Chondrocyte (in vitro differentiated cells): Measurements from ENCODE around the gene FGD3. TPM values are rescaled to one million over a fixed set of nuclear protein-coding genes. Genes with fewer than 3 reads are reported as not detected.
"Not testable (repeated sequence)": the region's sequence is repeated elsewhere in the genome, so short reads cannot be mapped to it uniquely, and the experiment has no call there.

Experiments used
- DNase-seq: peaks from one replicate; pipeline ENCODE4 v3.0.0; 2021; ENCODE audit warnings: mixed read lengths, low spot score
- H3K27ac Mint-ChIP-seq: one replicate; pipeline ENCODE4 v1.8.0; 2021; ENCODE audit warnings: mild to moderate bottlenecking, moderate library complexity, mixed read lengths; ENCODE audit not compliant: unreplicated experiment
- H3K27me3 Mint-ChIP-seq: 2 replicates; pipeline ENCODE4 v1.8.0; 2021; ENCODE audit warnings: low read depth, mixed read lengths
- H3K36me3 Mint-ChIP-seq: 2 replicates; pipeline ENCODE4 v1.8.0; 2021; ENCODE audit warnings: low read depth, mixed read lengths
- H3K4me1 Mint-ChIP-seq: 2 replicates; pipeline ENCODE4 v1.8.0; 2021; ENCODE audit warnings: low read depth, mild to moderate bottlenecking, mixed read lengths
- H3K4me3 Mint-ChIP-seq: one replicate; pipeline ENCODE4 v1.8.0; 2021; ENCODE audit warnings: mild to moderate bottlenecking, moderate library complexity, mixed read lengths; ENCODE audit not compliant: unreplicated experiment
- H3K9me3 Mint-ChIP-seq: 2 replicates; pipeline ENCODE4 v1.8.0; 2021; ENCODE audit warnings: low read depth, mixed read lengths
- total RNA-seq: library from RNA; stranded (reverse); gene quantifications from 3 replicates; pipeline ENCODE4 v1.2.1, GENCODE V29; 2021
- TF ChIP-seq, protein P1 (sequence below): fragments of 200-600 bp; sonication (generic); IDR thresholded peaks from 2 replicates; pipeline ENCODE4 v1.5.0; 2021; ENCODE audit warnings: antibody characterized with exemption, mild to moderate bottlenecking, moderate library complexity

FGD3 gene
- total RNA-seq, 1 donor from 2014 or later = not detected

DNA sequence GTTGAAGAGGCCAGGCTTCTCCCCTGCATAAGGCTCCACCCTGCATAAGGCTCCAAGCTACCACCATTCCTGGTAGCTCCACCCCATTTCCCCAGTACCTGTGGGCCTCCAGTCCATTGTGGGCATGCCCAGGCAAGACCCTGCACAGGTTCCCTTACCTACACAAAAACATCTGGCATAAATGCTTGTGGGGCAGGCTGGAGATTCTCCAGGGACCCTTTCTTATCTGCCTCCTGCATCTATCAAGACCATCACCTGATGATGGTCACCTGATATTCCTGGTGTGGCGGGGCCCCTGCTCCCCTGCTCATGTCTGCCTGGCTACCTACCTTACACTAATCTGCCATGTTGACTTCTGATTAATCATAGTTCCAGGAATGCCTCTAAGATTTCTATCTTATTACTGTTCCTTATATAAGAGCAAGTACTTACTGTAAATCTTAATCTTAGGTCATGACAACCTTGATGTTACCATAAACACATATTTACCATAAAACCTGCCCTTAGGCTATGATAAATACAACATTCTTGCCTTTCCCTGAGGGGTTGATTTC lies 41.0 kb downstream of the FGD3 start:
- Mint-ChIP-seq H3K27ac (no peak overlapping the region), H3K27me3 (peaks cover 27% of the 10 kb centered on the region), H3K4me3 (no peak overlapping the region), H3K36me3 (no peaks in the 10 kb centered on the region), H3K9me3 (peaks cover 17% of the 10 kb centered on the region), H3K4me1 (peaks cover 9% of the 10 kb centered on the region)
- TF ChIP-seq, protein P1, sequence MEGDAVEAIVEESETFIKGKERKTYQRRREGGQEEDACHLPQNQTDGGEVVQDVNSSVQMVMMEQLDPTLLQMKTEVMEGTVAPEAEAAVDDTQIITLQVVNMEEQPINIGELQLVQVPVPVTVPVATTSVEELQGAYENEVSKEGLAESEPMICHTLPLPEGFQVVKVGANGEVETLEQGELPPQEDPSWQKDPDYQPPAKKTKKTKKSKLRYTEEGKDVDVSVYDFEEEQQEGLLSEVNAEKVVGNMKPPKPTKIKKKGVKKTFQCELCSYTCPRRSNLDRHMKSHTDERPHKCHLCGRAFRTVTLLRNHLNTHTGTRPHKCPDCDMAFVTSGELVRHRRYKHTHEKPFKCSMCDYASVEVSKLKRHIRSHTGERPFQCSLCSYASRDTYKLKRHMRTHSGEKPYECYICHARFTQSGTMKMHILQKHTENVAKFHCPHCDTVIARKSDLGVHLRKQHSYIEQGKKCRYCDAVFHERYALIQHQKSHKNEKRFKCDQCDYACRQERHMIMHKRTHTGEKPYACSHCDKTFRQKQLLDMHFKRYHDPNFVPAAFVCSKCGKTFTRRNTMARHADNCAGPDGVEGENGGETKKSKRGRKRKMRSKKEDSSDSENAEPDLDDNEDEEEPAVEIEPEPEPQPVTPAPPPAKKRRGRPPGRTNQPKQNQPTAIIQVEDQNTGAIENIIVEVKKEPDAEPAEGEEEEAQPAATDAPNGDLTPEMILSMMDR = no peak
- no peak for DNase-seq

DNA sequence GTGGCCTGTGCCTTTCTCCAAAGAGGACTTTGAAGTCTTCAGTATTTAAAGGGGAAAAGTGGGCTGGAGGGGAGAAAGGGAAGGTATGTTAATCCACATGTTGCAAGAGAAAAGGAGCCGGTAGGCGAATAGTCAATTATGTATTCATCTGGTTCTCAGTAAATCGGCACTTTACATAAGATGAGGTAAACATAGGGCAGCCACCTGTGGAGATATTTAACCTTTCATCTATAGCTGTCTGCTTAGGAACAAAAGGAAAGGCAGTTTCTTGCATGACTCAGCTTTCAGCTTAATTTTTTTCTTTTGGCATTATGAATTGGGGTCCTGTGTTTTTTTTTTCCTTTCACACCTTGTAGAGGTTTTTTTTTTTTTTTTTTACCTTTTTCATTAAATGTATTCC lies 42.2 kb downstream of the FGD3 start:
- DNase-seq = no peak
- Mint-ChIP-seq H3K4me1 (peaks cover 9% of the 10 kb centered on the region), H3K27me3 (peaks cover 27% of the 10 kb centered on the region), H3K27ac (no peak overlapping the region), H3K4me3 (no peak overlapping the region), H3K9me3 (peaks cover 14% of the 10 kb centered on the region), H3K36me3 (no peaks in the 10 kb centered on the region)
- TF ChIP-seq, protein P1 = no peak

DNA sequence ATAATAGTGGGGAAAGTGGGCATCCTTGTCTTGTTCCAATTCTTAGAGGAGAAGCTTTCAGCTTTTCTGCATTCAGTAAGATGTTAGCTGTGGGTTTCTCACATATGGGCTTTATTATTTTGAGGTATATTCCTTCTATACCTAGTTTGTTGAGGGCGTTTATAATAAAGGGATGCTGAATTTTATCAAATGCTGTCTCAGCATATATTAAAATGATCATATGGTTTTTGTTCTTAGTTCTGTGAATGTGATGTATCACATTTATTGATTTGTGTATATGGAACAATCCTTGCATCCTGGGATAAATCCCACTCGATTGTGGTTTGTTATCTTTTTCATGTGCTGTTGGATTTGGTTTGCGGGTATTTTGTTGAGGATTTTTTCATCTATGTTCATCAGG lies 43.1 kb downstream of the FGD3 start:
- TF ChIP-seq, protein P1 = no peak
- Mint-ChIP-seq H3K4me1 (peaks cover 9% of the 10 kb centered on the region), H3K9me3 (peaks cover 17% of the 10 kb centered on the region), H3K27me3 (peaks cover 29% of the 10 kb centered on the region), H3K36me3 (peaks cover 1% of the 10 kb centered on the region), H3K4me3 (no peak overlapping the region), H3K27ac (no peak overlapping the region)
- no peak for DNase-seq

DNA sequence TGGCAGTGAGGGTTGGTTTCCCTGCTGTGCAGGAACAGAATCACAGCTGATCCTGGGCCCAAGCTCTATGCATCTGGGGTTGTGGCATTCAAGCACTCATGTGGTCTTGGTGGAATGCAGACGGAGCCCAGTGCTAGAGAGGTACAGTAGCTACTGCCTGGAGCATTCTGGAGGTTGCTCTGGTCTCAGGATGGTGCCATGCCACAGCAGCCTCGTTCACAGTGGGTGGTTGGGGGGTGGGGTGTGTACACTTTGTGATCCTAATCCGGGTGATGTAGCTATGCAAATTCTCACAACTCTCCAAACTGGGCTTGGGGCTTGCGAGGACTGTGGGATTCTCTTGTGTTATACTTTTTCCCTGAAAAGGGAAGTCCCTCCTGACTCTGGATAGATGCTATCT lies 45.2 kb downstream of the FGD3 start:
- DNase-seq = no peak
- Mint-ChIP-seq H3K27ac (no peak overlapping the region), H3K36me3 (peaks cover 1% of the 10 kb centered on the region), H3K9me3 (peaks cover 21% of the 10 kb centered on the region), H3K4me3 (no peak overlapping the region), H3K27me3 (peaks cover 48% of the 10 kb centered on the region), H3K4me1 (no peaks in the 10 kb centered on the region)
- TF ChIP-seq, protein P1 = no peak

GRCh38 chr9:92998871-92999270 lies 51.5 kb downstream of the FGD3 start:
- not testable (repeated sequence) for H3K36me3 Mint-ChIP-seq, H3K27ac Mint-ChIP-seq, DNase-seq, H3K4me3 Mint-ChIP-seq, H3K4me1 Mint-ChIP-seq
- peaks cover 21% of the 10 kb centered on the region for H3K9me3 Mint-ChIP-seq
- H3K27me3 Mint-ChIP-seq = peaks cover 46% of the 10 kb centered on the region

DNA sequence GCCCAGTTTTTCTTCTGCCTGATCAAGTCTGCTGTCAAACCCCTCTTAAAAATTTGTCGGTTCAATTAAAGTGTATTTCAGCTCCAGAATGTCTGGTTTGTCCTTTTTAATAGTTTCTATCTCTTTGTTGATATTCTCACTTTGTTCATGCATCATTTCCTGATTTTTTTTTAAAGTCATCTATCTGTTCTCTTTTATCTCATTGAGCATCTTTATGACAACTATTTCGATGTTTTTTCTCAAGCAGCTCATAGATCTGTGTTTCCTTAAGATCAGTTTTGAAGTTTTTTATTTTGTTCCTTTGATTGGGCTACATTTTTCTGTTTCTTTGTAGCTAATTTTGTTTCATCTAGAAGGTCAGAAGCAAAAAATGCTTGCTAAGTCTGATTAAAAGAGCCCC lies 53.7 kb downstream of the FGD3 start:
- Mint-ChIP-seq H3K27me3 (peaks cover 54% of the 10 kb centered on the region), H3K4me3 (no peak overlapping the region), H3K27ac (no peak overlapping the region), H3K36me3 (peaks cover 2% of the 10 kb centered on the region), H3K9me3 (peaks cover 12% of the 10 kb centered on the region), H3K4me1 (no peaks in the 10 kb centered on the region)
- TF ChIP-seq, protein P1 = no peak
- no peak for DNase-seq
